Immature natural killer cell (primary cell): ENCODE measurements around the gene EML6. TPM values are rescaled to one million over a fixed set of nuclear protein-coding genes. Genes with fewer than 3 reads are reported as not detected.
A peak's percentile ranks its signal among the peaks of the same experiment; 100 is the strongest.

Experiments
- DNase-seq, 3 donors: peaks; one replicate each; pipeline ENCODE4 v3.0.0; 2022; ENCODE audit warnings: mixed read lengths in 1 of 3
- H3K27ac Mint-ChIP-seq, 6 donors: one replicate each; pipeline ENCODE4 v1.8.0; 2020; ENCODE audit warnings: mixed read lengths in 6 of 6, mild to moderate bottlenecking in 5 of 6, inconsistent platforms in 4 of 6, moderate library complexity in 3 of 6
- H3K27me3 Mint-ChIP-seq, 3 donors: one replicate each; pipeline ENCODE4 v1.8.0; 2020 to 2021; ENCODE audit warnings: low read depth in 3 of 3, mild to moderate bottlenecking in 3 of 3, mixed read lengths in 3 of 3, moderate library complexity in 3 of 3, inconsistent platforms in 1 of 3
- H3K36me3 Mint-ChIP-seq, 3 donors: one replicate each; pipeline ENCODE4 v1.8.0; 2020; ENCODE audit warnings: mixed read lengths in 3 of 3, inconsistent platforms in 2 of 3, mild to moderate bottlenecking in 2 of 3
- H3K4me1 Mint-ChIP-seq, 2 donors: one replicate each; pipeline ENCODE4 v1.8.0; 2020; ENCODE audit warnings: inconsistent platforms in 2 of 2, mild to moderate bottlenecking in 2 of 2, mixed read lengths in 2 of 2, moderate library complexity in 1 of 2
- H3K4me3 Mint-ChIP-seq, 5 donors: one replicate each; pipeline ENCODE4 v1.8.0; 2020; ENCODE audit warnings: mild to moderate bottlenecking in 5 of 5, mixed read lengths in 5 of 5, inconsistent platforms in 3 of 5, moderate library complexity in 3 of 5
- H3K9me3 Mint-ChIP-seq, 6 donors: one replicate each; pipeline ENCODE4 v1.8.0; 2020; ENCODE audit warnings: mild to moderate bottlenecking in 6 of 6, mixed read lengths in 6 of 6, inconsistent platforms in 4 of 6, moderate library complexity in 3 of 6
- polyA plus RNA-seq, 3 donors: library from polyadenylated mRNA; unstranded; fragments of 300-500 nt; fragmentation: Illumina TruSeq; gene quantifications; one replicate each; pipeline ENCODE4 v1.2.3, GENCODE V29; 2021

Gene EML6
- polyA plus RNA-seq = under 1 TPM in 1 of 3 donors, not detected in 2; 0.02 TPM

DNA sequence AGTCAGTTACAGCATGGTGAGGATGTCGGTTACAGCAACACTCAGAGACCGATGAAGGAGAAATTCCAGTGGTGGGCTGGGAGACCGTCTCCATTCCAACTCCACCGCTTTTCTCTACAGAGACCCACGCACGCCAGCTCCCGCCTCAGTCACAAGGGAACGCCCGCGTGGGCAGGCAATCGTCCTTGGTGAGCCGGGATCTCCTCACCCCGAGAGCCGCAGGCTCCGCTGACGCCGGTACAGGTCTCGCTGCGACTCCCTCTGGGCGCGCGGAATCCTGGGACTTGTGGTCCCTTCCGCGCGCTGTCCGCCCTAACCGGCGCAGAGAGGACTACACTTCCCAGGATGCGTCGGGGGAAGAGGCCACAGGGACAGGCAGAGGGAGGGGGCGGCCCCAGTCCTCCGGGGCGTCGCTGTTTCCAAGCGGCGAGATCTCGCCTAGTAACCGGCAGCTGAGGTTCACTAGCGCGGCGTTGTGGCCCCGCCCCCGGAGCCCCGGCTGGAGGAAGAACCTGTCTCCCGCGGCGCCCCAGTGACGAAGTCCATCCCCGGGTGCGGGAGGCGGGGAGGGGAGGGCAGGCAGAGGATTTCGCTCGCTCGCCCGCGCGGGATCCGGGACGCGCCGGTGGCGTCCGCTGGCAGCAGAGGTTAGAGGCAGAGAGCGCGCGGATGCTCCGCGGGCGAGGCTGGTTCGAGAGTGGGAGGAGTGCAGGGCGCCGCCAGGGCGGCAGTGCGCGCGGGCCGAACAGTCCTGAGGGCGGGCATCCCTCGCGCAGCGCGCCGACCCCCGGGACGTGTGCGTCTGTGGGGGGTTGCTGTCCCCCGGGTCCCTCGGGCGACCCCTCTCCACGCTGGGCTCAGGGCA is at the start of gene EML6:
Gene EML6, plus strand, starts transcription at position 532 of the 865 bp plus-strand sequence. CDS start 1,400 bp downstream, outside the sequence.
- peaks cover 9 to 17% (median 17%) of the 10 kb centered on the region in 3 donors for H3K27me3 Mint-ChIP-seq
- H3K4me1 Mint-ChIP-seq = peaks cover 19 to 24% of the 10 kb centered on the region in 2 donors
- peaks cover 0 to 1% (median 0%) of the 10 kb centered on the region in 6 donors for H3K9me3 Mint-ChIP-seq
- peak within 1 kb of the TSS; percentile 89 to 98 (median 94) for H3K4me3 Mint-ChIP-seq
- H3K36me3 Mint-ChIP-seq = no peaks in the 10 kb centered on the region
- peak within 1 kb of the TSS; percentile 80 to 91 (median 84) for H3K27ac Mint-ChIP-seq
- peak; percentile 97 to 98 (median 98) for DNase-seq

DNA sequence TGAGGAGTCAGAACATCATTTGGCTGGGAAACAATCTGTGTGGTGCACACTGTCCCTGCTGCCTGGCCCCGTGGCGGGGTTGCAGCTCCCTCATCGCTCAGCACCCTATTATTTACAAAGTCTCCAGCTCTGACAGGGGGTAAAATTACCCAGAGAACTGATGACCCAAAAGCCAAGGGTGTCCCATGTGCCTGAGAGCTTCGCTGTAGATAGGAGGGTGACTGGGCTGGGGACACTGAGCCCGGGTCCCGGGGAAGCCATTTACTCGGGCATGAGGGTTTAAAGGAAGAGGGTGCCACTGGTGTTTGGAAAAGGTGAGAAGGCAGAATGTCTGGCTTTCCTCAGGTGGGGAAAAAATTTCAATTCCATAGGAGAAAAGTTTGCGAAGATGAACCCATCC is 48.2 kb upstream of the EML6 start:
- H3K27me3 Mint-ChIP-seq = peaks cover 4 to 10% (median 5%) of the 10 kb centered on the region in 3 donors
- DNase-seq = no peak
- H3K27ac Mint-ChIP-seq = no peak overlapping the region
- H3K36me3 Mint-ChIP-seq = peaks cover 4 to 10% (median 6%) of the 10 kb centered on the region in 3 donors
- H3K4me1 Mint-ChIP-seq = peaks cover 14 to 19% of the 10 kb centered on the region in 2 donors
- H3K9me3 Mint-ChIP-seq = no peaks in the 10 kb centered on the region
- no peak overlapping the region for H3K4me3 Mint-ChIP-seq

DNA sequence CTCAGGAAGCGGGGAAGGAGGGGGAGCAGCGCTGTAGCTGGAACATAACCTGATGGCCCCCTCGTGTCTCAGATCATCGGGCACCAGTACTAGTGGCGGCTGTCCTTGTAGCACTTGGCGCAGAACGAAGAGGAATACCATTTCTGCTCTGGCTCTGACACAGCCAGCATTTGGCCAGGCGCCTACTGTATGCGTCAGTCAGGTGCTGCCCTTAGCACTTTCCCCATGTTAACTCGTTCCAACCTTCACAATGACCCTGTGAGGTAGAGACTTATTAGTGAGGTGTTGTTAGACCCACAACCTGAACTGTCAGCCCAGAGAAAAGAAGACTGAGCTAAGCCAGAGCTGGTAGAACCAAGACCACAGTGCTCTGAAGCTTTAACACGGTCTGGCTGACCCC is 47.7 kb upstream of the EML6 start:
- DNase-seq = no peak
- peaks cover 3 to 12% (median 4%) of the 10 kb centered on the region in 3 donors for H3K27me3 Mint-ChIP-seq
- H3K4me1 Mint-ChIP-seq = peaks cover 17 to 23% of the 10 kb centered on the region in 2 donors
- H3K9me3 Mint-ChIP-seq = no peaks in the 10 kb centered on the region
- H3K27ac Mint-ChIP-seq = no peak overlapping the region
- H3K36me3 Mint-ChIP-seq = peaks cover 0 to 5% (median 1%) of the 10 kb centered on the region in 3 donors
- H3K4me3 Mint-ChIP-seq = no peak overlapping the region

DNA sequence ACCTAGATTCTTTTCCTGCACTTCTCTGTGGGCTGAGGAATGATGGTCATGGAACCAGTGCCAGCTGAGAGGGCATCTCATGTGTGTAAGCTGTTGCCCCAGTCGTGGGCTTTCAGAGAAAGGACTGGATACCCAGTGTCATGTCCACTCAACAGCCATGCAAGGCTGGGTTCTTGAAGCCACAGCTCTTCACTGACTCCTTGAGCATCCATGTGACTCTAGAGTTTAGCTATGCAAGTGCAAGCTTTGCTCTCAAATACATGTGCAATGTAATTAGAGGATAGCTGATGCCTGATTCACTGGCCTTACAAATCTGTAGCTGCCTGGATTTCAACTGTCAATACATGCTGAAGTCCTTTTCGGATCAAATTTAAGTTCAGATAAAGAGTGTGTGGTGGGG is 46.8 kb upstream of the EML6 start:
- DNase-seq = no peak
- H3K4me1 Mint-ChIP-seq = peaks cover 17 to 29% of the 10 kb centered on the region in 2 donors
- H3K9me3 Mint-ChIP-seq = no peaks in the 10 kb centered on the region
- H3K36me3 Mint-ChIP-seq = peaks cover 0 to 2% (median 0%) of the 10 kb centered on the region in 3 donors
- no peak overlapping the region for H3K27ac Mint-ChIP-seq
- H3K27me3 Mint-ChIP-seq = peaks cover 4 to 12% (median 5%) of the 10 kb centered on the region in 3 donors
- no peak overlapping the region for H3K4me3 Mint-ChIP-seq

DNA sequence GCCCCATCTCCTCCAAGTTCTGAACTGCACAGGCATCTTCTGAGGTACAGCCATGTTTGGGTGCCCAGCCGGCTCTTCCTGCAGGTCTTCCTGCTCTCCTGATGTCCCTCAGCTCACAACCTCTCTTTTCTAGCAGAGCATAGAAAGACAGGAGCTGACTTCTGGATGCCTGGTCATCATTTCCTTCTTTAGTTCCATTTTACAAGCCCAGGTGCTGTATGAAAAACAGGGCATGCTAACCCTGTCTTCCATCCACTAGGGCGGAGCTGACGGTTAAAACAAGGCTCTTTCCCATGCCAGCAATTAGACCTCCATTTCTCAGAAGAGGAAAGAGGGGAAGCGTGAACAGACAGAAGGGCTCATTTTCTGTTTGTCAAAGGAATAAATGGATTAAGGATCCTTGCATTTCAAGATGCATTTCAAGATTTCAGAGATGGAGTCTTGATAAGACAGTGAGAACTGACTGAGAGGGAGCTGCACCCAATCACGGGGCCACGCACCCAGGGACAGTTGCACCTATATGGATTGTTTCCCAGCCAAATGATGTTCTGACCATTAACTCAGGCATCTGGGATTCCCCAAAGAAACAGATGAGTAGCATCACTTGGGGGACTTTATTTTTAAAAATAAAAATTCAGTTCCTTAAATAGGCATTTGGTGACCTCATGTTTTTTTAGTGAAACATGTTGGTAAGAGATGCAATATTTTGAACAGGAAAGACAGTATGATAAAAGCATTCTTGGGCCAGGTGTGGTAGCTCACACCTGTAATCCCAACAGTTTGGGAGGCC is 45.8 kb upstream of the EML6 start:
- no peak for DNase-seq
- Mint-ChIP-seq H3K4me3 (no peak overlapping the region), H3K9me3 (no peaks in the 10 kb centered on the region), H3K27me3 (peaks cover 4 to 12% (median 5%) of the 10 kb centered on the region in 3 donors), H3K27ac (no peak overlapping the region), H3K4me1 (peaks cover 17 to 30% of the 10 kb centered on the region in 2 donors), H3K36me3 (peaks cover 0 to 3% (median 0%) of the 10 kb centered on the region in 3 donors)

DNA sequence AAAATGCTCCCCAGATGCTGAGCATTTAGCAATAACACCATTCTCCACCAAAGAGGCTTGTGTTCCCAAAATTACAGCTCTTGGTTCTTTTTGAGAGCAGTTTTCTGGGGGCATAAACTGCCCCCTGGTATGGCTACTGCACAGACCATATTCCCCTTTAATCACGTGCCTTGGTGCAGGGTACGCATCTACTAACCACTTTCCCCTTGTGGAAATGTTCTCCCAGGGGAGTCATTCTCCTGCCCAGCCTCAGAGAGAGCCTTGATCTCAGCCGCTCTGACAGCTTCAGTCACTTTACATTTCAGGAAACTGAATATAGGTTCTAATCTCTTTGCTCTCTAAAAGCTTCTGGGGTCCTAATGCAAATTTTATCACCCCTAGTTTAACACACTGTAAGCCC is 44.7 kb upstream of the EML6 start:
- peaks cover 9 to 19% of the 10 kb centered on the region in 2 donors for H3K4me1 Mint-ChIP-seq
- H3K9me3 Mint-ChIP-seq = no peaks in the 10 kb centered on the region
- H3K27ac Mint-ChIP-seq = no peak overlapping the region
- no peak for DNase-seq
- peaks cover 0 to 3% (median 0%) of the 10 kb centered on the region in 3 donors for H3K36me3 Mint-ChIP-seq
- H3K4me3 Mint-ChIP-seq = no peak overlapping the region
- H3K27me3 Mint-ChIP-seq = peaks cover 4 to 12% (median 5%) of the 10 kb centered on the region in 3 donors

DNA sequence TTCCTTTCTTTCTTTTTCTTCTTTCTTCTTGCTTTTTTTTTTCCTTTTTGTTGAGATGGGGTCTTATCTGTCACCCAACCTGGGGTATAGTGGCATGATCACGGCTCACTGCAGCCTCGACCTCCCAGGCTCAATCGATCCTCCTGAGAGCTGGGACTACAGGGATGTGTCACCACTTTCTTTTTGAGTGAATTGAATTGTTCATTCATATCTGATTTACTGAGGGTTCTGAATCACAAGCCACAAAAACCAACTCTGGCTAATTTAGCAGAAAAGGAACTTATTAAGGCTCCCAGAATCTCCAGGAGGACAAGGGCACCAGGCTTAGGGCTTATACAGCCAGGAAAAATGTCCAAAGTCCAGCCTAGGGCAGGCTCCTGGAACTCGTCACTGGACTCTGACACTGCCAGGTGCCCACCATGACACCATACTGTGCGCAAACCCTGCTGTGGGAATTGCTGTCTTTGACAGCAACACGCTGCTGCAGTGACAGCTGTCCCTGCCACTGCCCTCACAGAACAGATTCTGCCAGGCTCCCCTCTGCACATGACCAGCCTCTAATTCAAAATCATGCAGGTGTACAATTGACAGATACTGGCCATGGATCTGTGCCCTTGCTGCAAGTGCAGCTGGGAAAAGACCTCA is 42.9 kb upstream of the EML6 start:
- Mint-ChIP-seq H3K36me3 (peaks cover 0 to 3% (median 0%) of the 10 kb centered on the region in 3 donors), H3K4me3 (peak overlapping the region in 1 of 5 donors; percentile 27), H3K9me3 (peaks cover 0 to 1% (median 0%) of the 10 kb centered on the region in 6 donors), H3K4me1 (peaks cover 4 to 14% of the 10 kb centered on the region in 2 donors), H3K27ac (peak overlapping the region in 1 of 6 donors; percentile 47), H3K27me3 (peaks cover 4 to 6% (median 5%) of the 10 kb centered on the region in 3 donors)
- DNase-seq = no peak

DNA sequence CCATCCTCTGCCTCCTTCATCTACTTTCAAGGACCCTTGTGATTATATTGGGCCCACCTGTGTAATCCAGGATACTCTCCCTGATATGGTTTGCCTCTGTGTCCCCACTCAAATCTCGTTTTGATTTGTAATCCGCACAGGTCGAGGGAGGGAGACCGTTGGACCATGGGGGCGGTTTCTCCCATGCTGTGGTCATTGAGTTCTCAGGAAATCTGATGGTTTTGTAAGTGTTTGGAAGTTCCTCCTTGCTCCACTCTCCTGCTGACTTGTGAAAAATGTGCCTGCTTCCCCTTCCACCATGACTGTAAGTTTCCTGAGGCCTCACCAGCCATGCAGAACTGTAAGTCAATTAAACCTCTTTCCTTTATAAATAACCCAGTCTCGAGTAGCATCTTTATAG is 42.0 kb upstream of the EML6 start:
- Mint-ChIP-seq H3K4me3 (no peak overlapping the region), H3K27me3 (peaks cover 4 to 5% (median 5%) of the 10 kb centered on the region in 3 donors), H3K27ac (no peak overlapping the region)

DNA sequence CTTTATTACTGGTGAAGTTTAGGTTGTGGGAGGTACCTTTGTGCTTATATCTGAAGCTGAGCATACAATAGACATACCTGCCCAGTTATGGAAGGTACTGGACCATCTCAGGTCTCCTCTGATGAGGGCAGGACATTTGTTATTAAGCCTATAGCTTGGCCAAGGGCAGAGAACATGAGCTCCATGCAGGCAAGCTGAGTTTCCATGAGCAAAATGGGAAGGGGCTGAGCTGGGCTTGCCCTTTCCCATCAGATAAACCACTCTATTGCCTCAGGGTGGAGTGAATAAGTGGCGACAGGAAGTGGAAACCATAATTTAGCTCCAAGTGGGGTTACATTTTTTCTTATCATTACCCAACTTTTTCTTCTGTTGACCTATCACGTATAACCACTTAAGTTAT is 39.9 kb upstream of the EML6 start:
- H3K4me1 Mint-ChIP-seq = peaks cover 4 to 14% of the 10 kb centered on the region in 2 donors
- H3K27me3 Mint-ChIP-seq = peaks cover 0 to 2% (median 2%) of the 10 kb centered on the region in 3 donors
- peaks cover 0 to 3% (median 0%) of the 10 kb centered on the region in 3 donors for H3K36me3 Mint-ChIP-seq
- no peak overlapping the region for H3K27ac Mint-ChIP-seq
- H3K9me3 Mint-ChIP-seq = peaks cover 0 to 1% (median 0%) of the 10 kb centered on the region in 6 donors
- no peak for DNase-seq
- no peak overlapping the region for H3K4me3 Mint-ChIP-seq

More for the DNA sequence above, 42.0 kb upstream of the EML6 start:
- H3K36me3 Mint-ChIP-seq = peaks cover 0 to 3% (median 0%) of the 10 kb centered on the region in 3 donors
- peaks cover 4 to 14% of the 10 kb centered on the region in 2 donors for H3K4me1 Mint-ChIP-seq
- peaks cover 0 to 1% (median 0%) of the 10 kb centered on the region in 6 donors for H3K9me3 Mint-ChIP-seq
- DNase-seq = no peak

DNA sequence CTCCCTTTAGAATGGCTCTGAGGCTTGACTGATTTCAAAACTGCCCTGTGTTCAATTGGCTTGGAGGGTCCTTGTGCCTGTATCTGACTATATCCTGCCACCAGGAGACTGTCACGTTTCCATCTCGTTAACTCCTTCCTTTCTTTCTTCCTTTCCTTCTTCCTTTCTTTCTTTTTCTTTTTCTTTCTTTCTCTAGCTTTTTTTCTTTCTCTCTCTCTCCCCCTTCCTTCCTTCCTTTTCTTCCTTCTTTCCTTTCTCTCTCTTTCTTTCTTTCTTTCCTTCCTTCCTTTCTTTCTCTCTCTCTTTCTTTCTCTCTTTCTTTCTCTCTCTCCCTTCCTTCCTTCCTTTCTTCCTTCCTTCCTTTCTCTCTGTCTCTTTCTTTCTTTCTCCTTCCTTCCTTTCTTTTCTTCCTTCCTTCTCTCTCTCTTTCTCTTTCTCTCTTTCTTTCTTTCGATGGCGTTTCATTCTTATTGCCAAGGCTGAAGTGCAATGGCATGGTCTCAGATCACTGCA is 38.1 kb upstream of the EML6 start:
- Mint-ChIP-seq H3K4me1 (peaks cover 3 to 12% of the 10 kb centered on the region in 2 donors), H3K27me3 (peaks cover 0 to 4% (median 2%) of the 10 kb centered on the region in 3 donors), H3K36me3 (peaks cover 0 to 7% (median 0%) of the 10 kb centered on the region in 3 donors), H3K27ac (no peak overlapping the region), H3K9me3 (peaks cover 0 to 1% (median 0%) of the 10 kb centered on the region in 6 donors), H3K4me3 (no peak overlapping the region)
- no peak for DNase-seq

DNA sequence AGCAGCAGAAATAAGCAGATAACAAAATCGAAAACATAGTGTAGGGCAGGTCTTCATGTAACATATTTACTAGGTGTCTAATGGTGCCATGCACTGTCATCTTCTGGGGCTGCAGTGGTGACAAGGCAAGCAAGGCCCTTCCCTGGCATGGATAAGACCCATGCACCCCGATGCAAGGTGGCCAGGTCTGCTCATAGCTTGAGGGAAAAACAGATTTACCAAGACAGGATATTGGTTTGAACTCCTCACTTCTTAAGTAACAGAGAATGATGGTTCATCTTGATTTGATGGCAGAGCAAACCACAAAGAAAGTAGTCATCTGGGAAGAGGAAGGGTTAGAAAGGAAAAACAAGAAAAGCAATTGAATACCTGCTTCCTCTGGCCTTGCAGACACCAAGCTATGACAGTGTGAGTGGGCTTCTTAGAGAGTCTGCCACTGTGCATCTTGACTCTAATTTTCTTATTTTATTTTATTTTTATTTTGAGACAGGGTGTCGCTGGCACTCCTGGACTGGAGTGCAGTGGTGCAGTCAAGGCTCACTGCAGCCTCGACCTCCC is 35.8 kb upstream of the EML6 start:
- H3K4me1 Mint-ChIP-seq = no peaks in the 10 kb centered on the region
- no peak overlapping the region for H3K4me3 Mint-ChIP-seq
- DNase-seq = no peak
- H3K36me3 Mint-ChIP-seq = peaks cover 0 to 4% (median 0%) of the 10 kb centered on the region in 3 donors
- peaks cover 0 to 1% (median 0%) of the 10 kb centered on the region in 6 donors for H3K9me3 Mint-ChIP-seq
- peaks cover 0 to 4% (median 0%) of the 10 kb centered on the region in 3 donors for H3K27me3 Mint-ChIP-seq
- no peak overlapping the region for H3K27ac Mint-ChIP-seq

DNA sequence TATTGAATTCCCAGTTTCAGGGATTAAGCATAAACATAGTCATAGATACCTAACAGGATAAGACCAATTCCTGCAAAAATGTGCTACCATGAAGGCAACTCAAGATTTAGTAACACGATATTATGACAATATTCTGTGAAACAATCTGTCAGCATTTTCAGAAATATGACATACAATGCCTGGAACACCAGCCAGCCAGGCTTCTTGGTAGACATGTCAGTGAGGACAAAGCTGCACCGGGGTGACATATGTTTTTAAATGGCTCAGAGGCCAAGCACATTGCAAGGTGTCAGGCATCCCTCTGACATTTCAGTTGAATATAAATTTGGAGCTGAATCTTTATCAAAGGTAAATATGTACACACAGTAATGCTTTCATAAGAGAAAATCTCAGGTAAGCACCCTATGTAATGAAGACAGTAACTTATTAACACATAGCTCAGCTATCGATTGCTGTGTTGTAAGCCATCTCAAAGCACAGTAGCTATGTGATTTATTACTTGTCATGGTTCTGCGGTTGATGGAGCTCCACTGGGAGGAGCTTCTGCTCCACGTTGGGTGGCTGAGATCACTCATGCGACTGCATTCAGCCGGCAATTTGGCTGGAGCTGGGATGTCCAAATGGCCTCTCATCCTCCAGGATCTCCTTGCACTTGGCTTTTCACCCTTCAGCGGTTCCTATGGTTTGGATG is 31.9 kb upstream of the EML6 start:
- H3K27me3 Mint-ChIP-seq = peaks cover 0 to 4% (median 2%) of the 10 kb centered on the region in 3 donors
- no peak overlapping the region for H3K27ac Mint-ChIP-seq
- H3K4me3 Mint-ChIP-seq = no peak overlapping the region
- peaks cover 0 to 4% (median 0%) of the 10 kb centered on the region in 3 donors for H3K36me3 Mint-ChIP-seq
- H3K9me3 Mint-ChIP-seq = no peaks in the 10 kb centered on the region
- DNase-seq = no peak
- no peaks in the 10 kb centered on the region for H3K4me1 Mint-ChIP-seq
